HepG2 (cell line): ENCODE data around the gene ACAP1. TPM values are rescaled to one million over a fixed set of nuclear protein-coding genes. Genes with fewer than 3 reads are reported as not detected.

ENCODE experiments used
- GZF1 ChIP-seq: sonication (generic); formaldehyde crosslinking; IDR thresholded peaks from 2 replicates; pipeline ENCODE4 v1.5.1; 2020; ENCODE audit warnings: mild to moderate bottlenecking, missing genetic modification reagents
- HNRNPLL ChIP-seq: fragments of 200-400 bp; formaldehyde crosslinking; IDR thresholded peaks from 2 replicates; pipeline ENCODE4 v1.6.1; 2017; ENCODE audit warnings: mild to moderate bottlenecking, low read depth, low read length; ENCODE audit not compliant: poor library complexity, severe bottlenecking
- MIER3 ChIP-seq: IDR thresholded peaks from 2 replicates; pipeline ENCODE4 v1.6.1; 2016; ENCODE audit warnings: missing compliant biosample characterization, borderline replicate concordance
- POLR2G ChIP-seq: fragments of 200-400 bp; formaldehyde crosslinking; IDR thresholded peaks from 2 replicates; pipeline ENCODE4 v1.6.1; 2018; ENCODE audit warnings: mild to moderate bottlenecking, low read depth, low read length, moderate library complexity
- XBP1 ChIP-seq: sonication (generic); formaldehyde crosslinking; IDR thresholded peaks from 2 replicates; pipeline ENCODE4 v1.5.0; 2020; ENCODE audit warnings: missing genetic modification reagents
- ZNF557 ChIP-seq: sonication (generic); formaldehyde crosslinking; IDR thresholded peaks from 2 replicates; pipeline ENCODE4 v1.4.0; 2020; ENCODE audit warnings: missing genetic modification reagents
- ZSCAN20 ChIP-seq: sonication (generic); formaldehyde crosslinking; IDR thresholded peaks from 2 replicates; pipeline ENCODE4 v1.4.0; 2020; ENCODE audit warnings: missing genetic modification reagents, mild to moderate bottlenecking, borderline replicate concordance
- polyA plus RNA-seq, 8 experiments: library from polyadenylated mRNA; depleted of rRNA in 3 of 8; stranded (reverse) in 7 of 8; unstranded in 1 of 8; fragments of >200 nt; fragmentation: Illumina TruSeq in 4 of 8; extraction: Trizol in 4 of 8; gene quantifications; 2 replicates each; pipeline versions ENCODE4 v1.2.1 to v1.2.3, GENCODE V29; 2011 to 2016; ENCODE audit warnings: low read depth in 4 of 8, missing spikeins in 1 of 8, mixed read lengths in 1 of 8; ENCODE audit not compliant: insufficient read depth in 1 of 8
- total RNA-seq, 5 experiments: library from RNA; depleted of rRNA; stranded (reverse); fragments of >200 nt; fragmentation: Illumina TruSeq; extraction: Trizol; gene quantifications; 2 replicates each; pipeline ENCODE4 v1.2.3, GENCODE V29; 2016; ENCODE audit warnings: low read depth in 1 of 5
- TF ChIP-seq, protein P1 (sequence below): sonication (generic); formaldehyde crosslinking; IDR thresholded peaks from 2 replicates; pipeline ENCODE4 v1.4.0; 2020; ENCODE audit warnings: mild to moderate bottlenecking, missing genetic modification reagents, borderline replicate concordance
- TF ChIP-seq, protein P2 (sequence below): sonication (generic); formaldehyde crosslinking; IDR thresholded peaks from 2 replicates; pipeline ENCODE4 v1.5.0; 2020; ENCODE audit warnings: mild to moderate bottlenecking, missing genetic modification reagents, borderline replicate concordance
- TF ChIP-seq, protein P3 (sequence below), 2 experiments: sonication (generic) in 1 of 2; formaldehyde crosslinking in 1 of 2; IDR thresholded peaks; 2 replicates each; pipeline versions ENCODE4 v1.5.1 to v1.6.1; 2011 to 2020; ENCODE audit warnings: borderline replicate concordance in 1 of 2, low read depth in 1 of 2, low read length in 1 of 2, mild to moderate bottlenecking in 1 of 2, missing genetic modification reagents in 1 of 2, moderate library complexity in 1 of 2

The ACAP1 gene
- total and polyA plus RNA-seq, 2 of the 13 experiments (the other 11 are each of a cell fraction or from before 2014, with no cell fraction given) = 1.3 to 2.5 TPM

DNA sequence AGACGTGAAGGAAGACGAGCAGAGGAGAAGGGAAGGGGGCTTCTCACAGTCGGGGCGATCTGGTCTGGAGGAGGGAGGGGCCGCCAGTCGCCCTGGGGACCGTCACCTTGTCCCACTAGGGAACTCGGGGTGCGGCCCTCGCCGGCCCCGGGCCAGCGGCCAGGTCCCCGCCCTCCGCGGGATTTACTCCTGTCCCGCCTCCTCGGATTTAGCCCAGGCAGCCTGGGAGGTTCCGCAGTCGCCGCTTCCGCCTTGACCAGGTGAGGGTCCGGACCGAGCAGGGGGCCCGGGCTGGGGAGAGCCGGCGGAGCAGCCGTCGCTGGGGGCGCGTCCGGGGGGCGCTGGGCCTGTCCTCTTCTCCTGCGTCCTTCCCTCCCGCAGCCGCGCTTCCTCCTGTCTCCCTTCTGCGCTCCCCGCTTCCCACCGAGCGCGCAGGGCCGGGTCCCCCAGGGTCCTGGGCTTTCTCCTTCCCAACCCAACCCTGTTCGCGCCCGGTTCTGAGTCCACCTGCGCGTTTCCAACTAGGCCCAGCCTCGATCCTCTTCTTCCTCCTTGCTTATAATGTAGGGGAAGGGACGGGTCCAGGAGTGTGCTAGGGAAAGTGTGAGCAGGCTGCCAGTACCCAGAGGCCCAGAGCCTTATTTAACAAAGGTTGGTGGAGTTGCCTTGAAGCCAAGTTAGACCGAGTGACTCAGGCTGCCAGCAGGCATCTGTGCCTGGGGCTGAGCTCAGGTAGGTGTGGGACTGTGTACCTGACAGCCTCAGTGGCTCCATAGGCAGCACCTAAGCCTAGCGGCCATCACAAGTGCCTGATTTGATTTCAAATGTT is 44.7 kb downstream of the ACAP1 start, which contains the start of gene TNK1 (continued):
- TF ChIP-seq, protein P1, sequence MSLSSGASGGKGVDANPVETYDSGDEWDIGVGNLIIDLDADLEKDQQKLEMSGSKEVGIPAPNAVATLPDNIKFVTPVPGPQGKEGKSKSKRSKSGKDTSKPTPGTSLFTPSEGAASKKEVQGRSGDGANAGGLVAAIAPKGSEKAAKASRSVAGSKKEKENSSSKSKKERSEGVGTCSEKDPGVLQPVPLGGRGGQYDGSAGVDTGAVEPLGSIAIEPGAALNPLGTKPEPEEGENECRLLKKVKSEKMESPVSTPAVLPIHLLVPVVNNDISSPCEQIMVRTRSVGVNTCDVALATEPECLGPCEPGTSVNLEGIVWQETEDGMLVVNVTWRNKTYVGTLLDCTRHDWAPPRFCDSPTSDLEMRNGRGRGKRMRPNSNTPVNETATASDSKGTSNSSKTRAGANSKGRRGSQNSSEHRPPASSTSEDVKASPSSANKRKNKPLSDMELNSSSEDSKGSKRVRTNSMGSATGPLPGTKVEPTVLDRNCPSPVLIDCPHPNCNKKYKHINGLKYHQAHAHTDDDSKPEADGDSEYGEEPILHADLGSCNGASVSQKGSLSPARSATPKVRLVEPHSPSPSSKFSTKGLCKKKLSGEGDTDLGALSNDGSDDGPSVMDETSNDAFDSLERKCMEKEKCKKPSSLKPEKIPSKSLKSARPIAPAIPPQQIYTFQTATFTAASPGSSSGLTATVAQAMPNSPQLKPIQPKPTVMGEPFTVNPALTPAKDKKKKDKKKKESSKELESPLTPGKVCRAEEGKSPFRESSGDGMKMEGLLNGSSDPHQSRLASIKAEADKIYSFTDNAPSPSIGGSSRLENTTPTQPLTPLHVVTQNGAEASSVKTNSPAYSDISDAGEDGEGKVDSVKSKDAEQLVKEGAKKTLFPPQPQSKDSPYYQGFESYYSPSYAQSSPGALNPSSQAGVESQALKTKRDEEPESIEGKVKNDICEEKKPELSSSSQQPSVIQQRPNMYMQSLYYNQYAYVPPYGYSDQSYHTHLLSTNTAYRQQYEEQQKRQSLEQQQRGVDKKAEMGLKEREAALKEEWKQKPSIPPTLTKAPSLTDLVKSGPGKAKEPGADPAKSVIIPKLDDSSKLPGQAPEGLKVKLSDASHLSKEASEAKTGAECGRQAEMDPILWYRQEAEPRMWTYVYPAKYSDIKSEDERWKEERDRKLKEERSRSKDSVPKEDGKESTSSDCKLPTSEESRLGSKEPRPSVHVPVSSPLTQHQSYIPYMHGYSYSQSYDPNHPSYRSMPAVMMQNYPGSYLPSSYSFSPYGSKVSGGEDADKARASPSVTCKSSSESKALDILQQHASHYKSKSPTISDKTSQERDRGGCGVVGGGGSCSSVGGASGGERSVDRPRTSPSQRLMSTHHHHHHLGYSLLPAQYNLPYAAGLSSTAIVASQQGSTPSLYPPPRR (CRISPR knock-in tag) = no peak
- TF ChIP-seq XBP1 (CRISPR knock-in tag) (no peak), ZNF557 (CRISPR knock-in tag) (no peak), HNRNPLL (peak; percentile 56), MIER3 (no peak), POLR2G (peak; percentile 77), GZF1 (CRISPR knock-in tag) (0 out of 2 replicates have a peak, but pooled peaks have one; percentile 35), ZSCAN20 (CRISPR knock-in tag) (0 out of 2 replicates have a peak, but pooled peaks have one; percentile 27)
- TF ChIP-seq, protein P2, sequence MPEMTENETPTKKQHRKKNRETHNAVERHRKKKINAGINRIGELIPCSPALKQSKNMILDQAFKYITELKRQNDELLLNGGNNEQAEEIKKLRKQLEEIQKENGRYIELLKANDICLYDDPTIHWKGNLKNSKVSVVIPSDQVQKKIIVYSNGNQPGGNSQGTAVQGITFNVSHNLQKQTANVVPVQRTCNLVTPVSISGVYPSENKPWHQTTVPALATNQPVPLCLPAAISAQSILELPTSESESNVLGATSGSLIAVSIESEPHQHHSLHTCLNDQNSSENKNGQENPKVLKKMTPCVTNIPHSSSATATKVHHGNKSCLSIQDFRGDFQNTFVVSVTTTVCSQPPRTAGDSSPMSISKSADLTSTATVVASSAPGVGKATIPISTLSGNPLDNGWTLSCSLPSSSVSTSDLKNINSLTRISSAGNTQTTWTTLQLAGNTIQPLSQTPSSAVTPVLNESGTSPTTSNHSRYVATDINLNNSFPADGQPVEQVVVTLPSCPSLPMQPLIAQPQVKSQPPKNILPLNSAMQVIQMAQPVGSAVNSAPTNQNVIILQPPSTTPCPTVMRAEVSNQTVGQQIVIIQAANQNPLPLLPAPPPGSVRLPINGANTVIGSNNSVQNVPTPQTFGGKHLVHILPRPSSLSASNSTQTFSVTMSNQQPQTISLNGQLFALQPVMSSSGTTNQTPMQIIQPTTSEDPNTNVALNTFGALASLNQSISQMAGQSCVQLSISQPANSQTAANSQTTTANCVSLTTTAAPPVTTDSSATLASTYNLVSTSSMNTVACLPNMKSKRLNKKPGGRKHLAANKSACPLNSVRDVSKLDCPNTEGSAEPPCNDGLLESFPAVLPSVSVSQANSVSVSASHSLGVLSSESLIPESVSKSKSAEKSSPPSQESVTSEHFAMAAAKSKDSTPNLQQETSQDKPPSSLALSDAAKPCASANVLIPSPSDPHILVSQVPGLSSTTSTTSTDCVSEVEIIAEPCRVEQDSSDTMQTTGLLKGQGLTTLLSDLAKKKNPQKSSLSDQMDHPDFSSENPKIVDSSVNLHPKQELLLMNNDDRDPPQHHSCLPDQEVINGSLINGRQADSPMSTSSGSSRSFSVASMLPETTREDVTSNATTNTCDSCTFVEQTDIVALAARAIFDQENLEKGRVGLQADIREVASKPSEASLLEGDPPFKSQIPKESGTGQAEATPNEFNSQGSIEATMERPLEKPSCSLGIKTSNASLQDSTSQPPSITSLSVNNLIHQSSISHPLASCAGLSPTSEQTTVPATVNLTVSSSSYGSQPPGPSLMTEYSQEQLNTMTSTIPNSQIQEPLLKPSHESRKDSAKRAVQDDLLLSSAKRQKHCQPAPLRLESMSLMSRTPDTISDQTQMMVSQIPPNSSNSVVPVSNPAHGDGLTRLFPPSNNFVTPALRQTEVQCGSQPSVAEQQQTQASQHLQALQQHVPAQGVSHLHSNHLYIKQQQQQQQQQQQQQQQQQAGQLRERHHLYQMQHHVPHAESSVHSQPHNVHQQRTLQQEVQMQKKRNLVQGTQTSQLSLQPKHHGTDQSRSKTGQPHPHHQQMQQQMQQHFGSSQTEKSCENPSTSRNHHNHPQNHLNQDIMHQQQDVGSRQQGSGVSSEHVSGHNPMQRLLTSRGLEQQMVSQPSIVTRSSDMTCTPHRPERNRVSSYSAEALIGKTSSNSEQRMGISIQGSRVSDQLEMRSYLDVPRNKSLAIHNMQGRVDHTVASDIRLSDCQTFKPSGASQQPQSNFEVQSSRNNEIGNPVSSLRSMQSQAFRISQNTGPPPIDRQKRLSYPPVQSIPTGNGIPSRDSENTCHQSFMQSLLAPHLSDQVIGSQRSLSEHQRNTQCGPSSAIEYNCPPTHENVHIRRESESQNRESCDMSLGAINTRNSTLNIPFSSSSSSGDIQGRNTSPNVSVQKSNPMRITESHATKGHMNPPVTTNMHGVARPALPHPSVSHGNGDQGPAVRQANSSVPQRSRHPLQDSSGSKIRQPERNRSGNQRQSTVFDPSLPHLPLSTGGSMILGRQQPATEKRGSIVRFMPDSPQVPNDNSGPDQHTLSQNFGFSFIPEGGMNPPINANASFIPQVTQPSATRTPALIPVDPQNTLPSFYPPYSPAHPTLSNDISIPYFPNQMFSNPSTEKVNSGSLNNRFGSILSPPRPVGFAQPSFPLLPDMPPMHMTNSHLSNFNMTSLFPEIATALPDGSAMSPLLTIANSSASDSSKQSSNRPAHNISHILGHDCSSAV (CRISPR knock-in tag) = no peak
- TF ChIP-seq, protein P3, sequence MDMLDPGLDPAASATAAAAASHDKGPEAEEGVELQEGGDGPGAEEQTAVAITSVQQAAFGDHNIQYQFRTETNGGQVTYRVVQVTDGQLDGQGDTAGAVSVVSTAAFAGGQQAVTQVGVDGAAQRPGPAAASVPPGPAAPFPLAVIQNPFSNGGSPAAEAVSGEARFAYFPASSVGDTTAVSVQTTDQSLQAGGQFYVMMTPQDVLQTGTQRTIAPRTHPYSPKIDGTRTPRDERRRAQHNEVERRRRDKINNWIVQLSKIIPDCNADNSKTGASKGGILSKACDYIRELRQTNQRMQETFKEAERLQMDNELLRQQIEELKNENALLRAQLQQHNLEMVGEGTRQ (IDR thresholded peaks at IDR 0.05; ENCODE audit: low read depth, low read length) = no peak
- TF ChIP-seq, protein P3 (CRISPR knock-in tag; IDR thresholded peaks at IDR 0.05; ENCODE audit: borderline replicate concordance) = no peak
